GM12892 (cell line): ENCODE results near the gene ARNT2.

ENCODE experiments used
- POLR2A ChIP-seq: IDR thresholded peaks from 2 replicates; pipeline ENCODE4 v1.6.1; 2011; ENCODE audit warnings: low read depth, low read length, control low read depth
- POLR2AphosphoS5 ChIP-seq: IDR thresholded peaks from 2 replicates; pipeline ENCODE4 v1.6.1; 2011; ENCODE audit warnings: low read depth, low read length, control low read depth

GRCh38 chr15:80374441-80374840, 29.7 kb upstream of the ARNT2 start:
- TF ChIP-seq POLR2AphosphoS5, result no peak
- no peak for TF ChIP-seq POLR2A
